Measurements from ENCODE around the gene ADGRA1.

Gene ADGRA1

DNA sequence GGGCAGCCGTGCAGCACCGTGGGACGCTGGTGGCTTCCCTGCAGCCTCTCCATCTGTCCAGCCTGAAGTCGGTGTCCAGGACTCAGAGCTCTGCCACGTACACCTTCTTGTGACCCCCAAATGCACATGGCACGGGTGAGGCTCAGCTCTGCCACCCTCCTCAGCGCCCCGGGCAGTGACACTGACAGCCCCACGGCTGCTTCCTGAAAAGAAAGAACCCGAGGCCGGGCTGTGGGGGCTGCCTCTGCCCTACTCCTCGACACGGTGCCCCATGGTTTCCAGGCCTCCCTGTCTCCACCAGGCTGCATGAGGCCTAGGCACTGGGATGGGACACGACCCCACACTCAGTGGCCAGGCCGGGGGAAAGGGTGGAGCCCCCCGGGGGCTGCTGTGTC, 13.7 kb downstream of the ADGRA1 start:
- H3K36me3 ChIP-seq (ENCODE audit: insufficient read depth, low read length), result no peaks in the 10 kb centered on the region
- no peak overlapping the region for H3K4me3 ChIP-seq (ENCODE audit: low read depth in 1 of 2, low read length in 2 of 2)
- DNase-seq, result no peak
- H3K9ac ChIP-seq (ENCODE audit: low read depth, low read length), result no peak overlapping the region
- H3K27ac ChIP-seq (ENCODE audit: low read length), result no peak overlapping the region
- no peaks in the 10 kb centered on the region for H3K79me2 ChIP-seq (ENCODE audit: insufficient read depth, low read length)
- no peaks in the 10 kb centered on the region for H3K27me3 ChIP-seq (ENCODE audit: insufficient read depth, low read length, poor library complexity)
- ATAC-seq (ENCODE audit: insufficient read depth, low read depth), result no peak
- no peaks in the 10 kb centered on the region for H4K20me1 ChIP-seq (ENCODE audit: insufficient read depth, low read length)
- H3K4me1 ChIP-seq (ENCODE audit: insufficient read depth, low read length), result no peaks in the 10 kb centered on the region
- H2AFZ ChIP-seq (ENCODE audit: low read depth, low read length), result no peak overlapping the region
- H3K9me3 ChIP-seq (ENCODE audit: insufficient read depth, low read length, severe bottlenecking), result no peaks in the 10 kb centered on the region
- TF ChIP-seq, protein P1, sequence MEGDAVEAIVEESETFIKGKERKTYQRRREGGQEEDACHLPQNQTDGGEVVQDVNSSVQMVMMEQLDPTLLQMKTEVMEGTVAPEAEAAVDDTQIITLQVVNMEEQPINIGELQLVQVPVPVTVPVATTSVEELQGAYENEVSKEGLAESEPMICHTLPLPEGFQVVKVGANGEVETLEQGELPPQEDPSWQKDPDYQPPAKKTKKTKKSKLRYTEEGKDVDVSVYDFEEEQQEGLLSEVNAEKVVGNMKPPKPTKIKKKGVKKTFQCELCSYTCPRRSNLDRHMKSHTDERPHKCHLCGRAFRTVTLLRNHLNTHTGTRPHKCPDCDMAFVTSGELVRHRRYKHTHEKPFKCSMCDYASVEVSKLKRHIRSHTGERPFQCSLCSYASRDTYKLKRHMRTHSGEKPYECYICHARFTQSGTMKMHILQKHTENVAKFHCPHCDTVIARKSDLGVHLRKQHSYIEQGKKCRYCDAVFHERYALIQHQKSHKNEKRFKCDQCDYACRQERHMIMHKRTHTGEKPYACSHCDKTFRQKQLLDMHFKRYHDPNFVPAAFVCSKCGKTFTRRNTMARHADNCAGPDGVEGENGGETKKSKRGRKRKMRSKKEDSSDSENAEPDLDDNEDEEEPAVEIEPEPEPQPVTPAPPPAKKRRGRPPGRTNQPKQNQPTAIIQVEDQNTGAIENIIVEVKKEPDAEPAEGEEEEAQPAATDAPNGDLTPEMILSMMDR (IDR thresholded peaks at IDR 0.05; ENCODE audit: borderline replicate concordance, extremely low read depth, low read length, poor library complexity, severe bottlenecking), result no peak
- TF ChIP-seq EZH2 (IDR thresholded peaks at IDR 0.05; ENCODE audit: borderline replicate concordance, low read depth, low read length, severe bottlenecking), result no peak
- H3K4me2 ChIP-seq (ENCODE audit: insufficient read depth, low read length), result no peak overlapping the region

DNA sequence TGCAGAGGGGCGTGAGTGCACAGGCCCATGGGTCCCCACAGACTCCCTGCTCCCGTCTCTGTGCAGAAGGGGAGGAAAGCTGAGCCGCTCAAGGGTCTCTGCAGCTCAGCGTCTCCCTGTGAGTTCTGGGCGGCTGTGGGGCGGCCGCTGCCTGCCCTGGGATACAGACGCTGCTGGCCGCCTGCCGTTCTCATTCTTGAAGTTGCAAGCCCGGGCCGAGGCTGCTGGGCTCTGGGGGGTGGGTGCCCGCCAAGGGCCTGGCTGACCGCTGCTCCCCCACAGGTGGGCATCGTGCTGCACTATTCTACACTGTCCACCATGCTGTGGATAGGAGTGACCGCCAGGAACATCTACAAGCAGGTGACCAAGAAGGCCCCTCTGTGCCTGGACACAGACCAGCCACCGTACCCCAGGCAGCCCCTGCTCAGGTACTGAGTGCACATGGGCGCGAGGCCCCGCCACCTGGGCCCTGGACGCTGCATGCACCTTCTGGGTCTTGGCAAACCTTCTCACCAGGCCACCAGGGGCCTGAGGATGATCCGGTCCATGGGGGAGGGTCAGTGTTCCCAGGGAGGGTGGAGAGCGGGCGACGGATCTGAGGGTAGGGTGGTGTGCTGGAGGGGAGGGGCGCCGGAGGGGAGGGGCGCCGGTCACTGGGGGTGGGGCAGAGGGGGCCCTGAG, 14.8 kb downstream of the ADGRA1 start:
- no peak overlapping the region for H2AFZ ChIP-seq (ENCODE audit: low read depth, low read length)
- no peaks in the 10 kb centered on the region for H4K20me1 ChIP-seq (ENCODE audit: insufficient read depth, low read length)
- ATAC-seq (ENCODE audit: insufficient read depth, low read depth), result no peak

DNA sequence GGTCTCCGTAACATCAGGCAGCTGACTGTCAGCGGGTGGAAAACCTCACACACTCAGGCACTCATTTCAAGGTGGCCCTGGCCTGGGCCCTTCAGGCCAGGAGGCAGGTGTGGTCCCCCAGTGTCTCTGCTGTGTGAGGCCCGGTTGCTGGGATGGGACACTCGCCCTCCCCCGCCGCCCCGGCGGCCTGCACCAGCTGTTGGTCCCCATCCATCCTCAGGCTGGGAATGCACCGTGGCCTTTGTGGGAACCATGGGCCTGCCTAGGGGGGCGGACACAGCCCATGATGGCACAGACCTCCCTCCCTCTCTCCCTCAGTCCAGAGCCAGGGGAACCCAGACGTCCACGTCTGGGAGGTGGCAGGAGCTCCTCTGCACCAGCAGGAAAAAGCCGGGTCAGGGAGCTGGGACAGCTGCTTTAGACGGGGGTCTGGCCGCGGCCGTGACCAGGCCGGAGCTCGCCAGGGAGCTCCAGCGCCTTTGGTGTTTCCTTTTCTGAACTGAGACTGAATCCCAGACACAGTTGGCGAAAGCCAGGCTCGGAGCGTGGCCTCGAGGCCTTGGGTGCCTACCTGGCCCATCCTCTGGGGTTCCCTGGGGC, 15.7 kb downstream of the ADGRA1 start:
- no peak overlapping the region for H3K27ac ChIP-seq (ENCODE audit: low read length)
- H3K4me1 ChIP-seq (ENCODE audit: insufficient read depth, low read length), result no peaks in the 10 kb centered on the region
- no peak overlapping the region for H3K4me3 ChIP-seq (ENCODE audit: low read depth in 1 of 2, low read length in 2 of 2)
- H3K9ac ChIP-seq (ENCODE audit: low read depth, low read length), result no peak overlapping the region
- DNase-seq (no peak), ATAC-seq (ENCODE audit: insufficient read depth, low read depth) (no peak)
- H2AFZ ChIP-seq (ENCODE audit: low read depth, low read length), result no peak overlapping the region
- H3K9me3 ChIP-seq (ENCODE audit: insufficient read depth, low read length, severe bottlenecking), result peaks cover 13% of the 10 kb centered on the region
- no peaks in the 10 kb centered on the region for H3K36me3 ChIP-seq (ENCODE audit: insufficient read depth, low read length)
- no peaks in the 10 kb centered on the region for H4K20me1 ChIP-seq (ENCODE audit: insufficient read depth, low read length)
- H3K4me2 ChIP-seq (ENCODE audit: insufficient read depth, low read length), result no peak overlapping the region
- no peaks in the 10 kb centered on the region for H3K79me2 ChIP-seq (ENCODE audit: insufficient read depth, low read length)
- no peaks in the 10 kb centered on the region for H3K27me3 ChIP-seq (ENCODE audit: insufficient read depth, low read length, poor library complexity)
- TF ChIP-seq, protein P1 (IDR thresholded peaks at IDR 0.05; ENCODE audit: borderline replicate concordance, extremely low read depth, low read length, poor library complexity, severe bottlenecking), result no peak

More for the DNA sequence above, 14.8 kb downstream of the ADGRA1 start:
- Histone ChIP-seq H3K79me2 (ENCODE audit: insufficient read depth, low read length) (no peaks in the 10 kb centered on the region), H3K4me1 (ENCODE audit: insufficient read depth, low read length) (no peaks in the 10 kb centered on the region), H3K36me3 (ENCODE audit: insufficient read depth, low read length) (no peaks in the 10 kb centered on the region), H3K27me3 (ENCODE audit: insufficient read depth, low read length, poor library complexity) (no peaks in the 10 kb centered on the region), H3K4me2 (ENCODE audit: insufficient read depth, low read length) (no peak overlapping the region), H3K9ac (ENCODE audit: low read depth, low read length) (no peak overlapping the region), H3K27ac (ENCODE audit: low read length) (no peak overlapping the region), H3K9me3 (ENCODE audit: insufficient read depth, low read length, severe bottlenecking) (peaks cover 4% of the 10 kb centered on the region), H3K4me3 (ENCODE audit: low read depth in 1 of 2, low read length in 2 of 2) (no peak overlapping the region)
- DNase-seq, result no peak
- no peak for TF ChIP-seq EZH2 (IDR thresholded peaks at IDR 0.05; ENCODE audit: borderline replicate concordance, low read depth, low read length, severe bottlenecking)
- TF ChIP-seq, protein P1 (IDR thresholded peaks at IDR 0.05; ENCODE audit: borderline replicate concordance, extremely low read depth, low read length, poor library complexity, severe bottlenecking), result no peak

Data from DND-41 (cell line).